SIG-M5 treated with dmso at 0.1 percent for 504 hours (cell line): ENCODE measurements around the gene MAP3K20.

Source experiments
- DNase-seq: peaks from one replicate; lab custom pipeline; 2025; ENCODE audit not compliant: unreplicated experiment; lab: John Stamatoyannopoulos, UW

The MAP3K20 gene

DNA sequence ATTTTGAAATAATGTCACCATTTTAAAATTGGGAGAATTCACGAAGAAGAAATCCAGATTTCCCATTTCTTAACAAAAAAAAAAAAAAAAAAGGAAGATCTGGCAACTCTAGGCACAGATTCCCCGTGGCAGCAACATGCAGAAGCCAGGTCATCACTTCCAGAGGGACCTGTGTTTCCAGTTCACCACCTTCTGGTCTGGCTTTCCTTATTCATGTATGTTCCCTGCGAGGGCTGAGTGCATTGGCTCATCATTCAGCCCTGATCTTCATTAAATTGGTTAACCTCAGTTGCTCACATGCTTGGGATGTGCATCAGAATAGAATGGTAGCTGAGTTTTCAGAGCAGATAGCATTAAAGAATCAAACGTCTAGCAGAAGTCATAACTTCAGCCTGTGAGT lies 25.0 kb upstream of the MAP3K20 start:
- no peak for DNase-seq

DNA sequence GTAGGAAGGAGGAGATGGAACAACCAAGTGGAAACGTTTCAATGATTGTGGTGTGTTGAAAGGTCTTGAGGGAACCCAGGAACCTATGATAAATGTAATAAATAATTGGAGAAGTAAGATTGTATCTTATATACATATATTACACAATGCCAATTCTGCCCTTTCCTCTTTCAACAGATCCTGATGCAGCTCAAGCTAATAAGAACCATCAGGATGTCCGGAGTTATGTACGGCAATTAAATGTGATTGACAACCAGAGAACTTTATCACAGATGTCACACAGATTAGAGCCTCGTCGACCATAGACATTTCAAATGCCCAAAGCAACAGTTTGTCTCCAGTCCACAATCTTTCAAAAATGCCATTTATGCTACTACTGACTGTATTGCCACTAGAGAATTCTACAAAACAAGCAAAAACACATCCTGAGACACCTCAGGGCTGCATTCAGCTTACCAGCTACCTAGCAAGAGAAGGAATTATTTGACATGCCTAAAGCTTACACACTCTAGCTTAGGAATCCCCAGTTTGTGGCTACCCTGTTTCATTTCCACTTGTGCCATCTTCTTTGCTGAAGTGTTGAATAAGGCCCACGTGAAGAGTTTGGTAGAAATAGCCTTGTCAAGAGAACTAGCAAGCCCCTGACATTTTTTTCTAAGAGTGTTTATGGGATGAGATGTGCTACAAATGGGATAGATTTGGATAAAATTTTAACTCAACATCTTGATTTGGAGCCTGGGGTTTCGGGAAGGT lies 24.0 kb upstream of the MAP3K20 start:
- DNase-seq = peak; percentile 12

- DNase-seq = no peak
Measured at GRCh38 chr2:173053043-173053699, 22.5 kb upstream of the MAP3K20 start.

- no peak for DNase-seq
Measured at GRCh38 chr2:173054466-173054865, 21.2 kb upstream of the MAP3K20 start.

DNA sequence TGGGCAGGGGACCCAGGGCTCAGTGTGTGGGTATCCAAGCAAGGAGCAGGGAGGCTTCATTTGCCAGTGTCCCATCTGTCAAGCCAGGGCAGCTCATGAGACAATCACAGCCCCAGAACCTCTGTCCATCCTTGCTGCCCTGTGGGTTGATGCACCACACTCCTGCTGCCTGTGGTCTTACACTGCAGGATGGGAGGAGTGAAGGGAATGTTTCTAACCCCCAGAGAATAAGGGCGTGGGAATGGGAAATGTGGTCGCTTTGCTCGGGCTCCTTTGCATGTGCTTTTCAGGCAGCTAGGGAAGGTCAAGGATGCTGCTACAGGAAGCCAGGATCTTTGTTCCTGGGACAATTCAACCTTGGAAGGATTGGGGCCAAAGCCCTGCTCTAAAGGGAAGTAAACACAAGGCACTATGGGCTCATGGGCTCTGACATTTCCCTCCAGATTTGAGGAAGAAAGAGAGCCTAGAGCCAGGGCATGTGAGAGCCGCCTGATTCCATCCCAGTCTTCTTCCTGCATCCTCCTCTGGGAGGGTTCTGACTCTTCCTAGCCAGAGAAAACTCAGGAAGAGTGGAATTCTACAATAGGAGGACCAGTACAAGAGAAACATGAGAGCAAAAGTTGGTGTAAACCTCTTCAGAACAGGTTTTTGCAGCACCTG lies 18.8 kb upstream of the MAP3K20 start:
- DNase-seq = no peak

- no peak for DNase-seq
Measured at GRCh38 chr2:173058097-173058496, 17.5 kb upstream of the MAP3K20 start.

DNA sequence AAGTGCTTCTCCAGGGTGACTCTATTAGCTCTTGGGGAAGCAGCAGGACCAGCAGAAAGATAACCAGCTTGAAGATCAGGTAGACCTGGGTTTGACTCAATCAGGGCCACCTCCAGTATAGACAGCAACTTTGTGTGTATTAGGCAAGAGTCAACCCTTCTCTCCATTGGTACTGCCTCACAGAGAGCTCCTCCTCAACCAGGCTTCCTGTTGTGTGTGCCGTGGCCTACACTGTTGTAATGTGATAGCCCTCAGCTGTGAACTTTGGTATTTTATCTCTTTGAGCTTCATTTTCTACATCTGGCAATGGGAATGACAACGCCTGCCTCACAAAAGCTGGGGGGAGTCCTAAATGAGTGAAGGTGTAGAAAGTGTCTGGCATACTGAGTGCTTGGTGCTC lies 17.0 kb upstream of the MAP3K20 start:
- DNase-seq = no peak

GRCh38 chr2:173059292-173059691 lies 16.4 kb upstream of the MAP3K20 start:
- peak; percentile 25 for DNase-seq

DNA sequence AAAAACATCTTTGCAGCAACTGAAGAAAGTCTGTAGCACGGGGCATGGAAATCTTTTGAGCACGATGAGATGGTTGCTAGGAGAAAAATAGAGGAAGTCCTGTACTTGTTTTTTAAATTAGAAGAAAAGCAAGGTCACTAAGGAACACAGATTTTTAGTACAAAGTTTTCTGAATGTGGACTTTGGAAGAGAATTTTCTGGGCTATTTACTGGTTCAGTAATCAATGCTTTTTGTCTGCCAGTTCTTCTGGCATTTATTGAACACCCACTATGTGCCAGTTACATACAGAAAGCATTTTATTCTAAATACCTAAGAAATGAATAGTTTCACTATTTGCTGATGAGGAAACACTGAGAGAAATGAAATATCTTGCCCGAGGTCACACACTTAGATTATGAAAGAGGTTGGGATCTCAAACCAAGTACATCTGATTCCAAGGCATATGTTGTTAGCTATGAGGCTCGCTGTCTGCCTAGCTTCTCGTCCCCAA lies 15.6 kb upstream of the MAP3K20 start:
- peak; percentile 55 for DNase-seq

DNA sequence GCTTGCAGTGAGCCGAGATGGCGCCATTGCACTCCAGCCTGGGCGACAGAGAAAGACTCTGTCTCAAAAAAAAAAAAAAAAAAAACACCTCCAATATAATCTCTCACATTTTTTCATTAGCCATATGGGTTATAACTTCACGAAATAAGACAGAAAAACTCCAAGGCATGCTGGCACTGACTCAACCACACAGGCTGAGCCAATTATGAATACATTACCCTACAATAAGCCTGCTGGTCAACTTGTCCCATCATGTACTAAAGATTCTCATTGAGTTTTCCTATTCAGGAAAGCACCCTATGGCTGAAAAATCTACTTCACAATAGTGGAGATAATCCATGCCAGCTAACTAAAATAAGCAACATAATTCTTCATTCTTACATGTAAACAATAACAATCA lies 12.8 kb upstream of the MAP3K20 start:
- no peak for DNase-seq

DNA sequence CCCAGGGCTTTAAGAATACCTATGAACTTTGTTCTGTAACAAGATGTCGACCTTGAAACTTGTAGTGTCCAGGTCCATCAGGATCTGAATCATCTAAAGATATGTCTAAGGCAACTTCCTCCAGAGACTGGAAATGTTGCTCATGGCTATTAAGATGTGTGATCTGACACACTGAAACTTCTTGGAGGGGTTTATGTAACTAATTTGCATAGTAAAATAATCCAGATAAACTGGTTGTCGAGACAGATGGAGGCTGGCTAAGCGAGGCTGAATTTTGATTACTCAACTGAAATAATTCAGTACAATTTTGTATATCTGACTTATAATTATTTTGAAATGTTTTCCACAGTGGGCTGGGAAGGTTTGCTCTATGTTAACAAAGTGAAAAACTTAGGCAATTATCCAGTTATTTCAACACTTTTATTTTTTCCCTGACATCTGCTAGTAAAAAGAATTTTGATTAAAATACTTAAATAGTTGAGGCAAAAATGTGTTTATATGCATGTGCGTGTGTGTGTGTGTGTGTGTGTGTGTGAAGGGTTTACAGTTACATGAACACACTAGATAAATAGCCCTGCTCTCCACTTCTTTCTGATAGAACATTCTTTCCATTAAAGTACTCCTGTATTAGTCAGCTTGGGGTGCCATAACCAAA lies 11.4 kb upstream of the MAP3K20 start:
- no peak for DNase-seq

GRCh38 chr2:173066887-173067676 lies 8.6 kb upstream of the MAP3K20 start:
- no peak for DNase-seq

DNA sequence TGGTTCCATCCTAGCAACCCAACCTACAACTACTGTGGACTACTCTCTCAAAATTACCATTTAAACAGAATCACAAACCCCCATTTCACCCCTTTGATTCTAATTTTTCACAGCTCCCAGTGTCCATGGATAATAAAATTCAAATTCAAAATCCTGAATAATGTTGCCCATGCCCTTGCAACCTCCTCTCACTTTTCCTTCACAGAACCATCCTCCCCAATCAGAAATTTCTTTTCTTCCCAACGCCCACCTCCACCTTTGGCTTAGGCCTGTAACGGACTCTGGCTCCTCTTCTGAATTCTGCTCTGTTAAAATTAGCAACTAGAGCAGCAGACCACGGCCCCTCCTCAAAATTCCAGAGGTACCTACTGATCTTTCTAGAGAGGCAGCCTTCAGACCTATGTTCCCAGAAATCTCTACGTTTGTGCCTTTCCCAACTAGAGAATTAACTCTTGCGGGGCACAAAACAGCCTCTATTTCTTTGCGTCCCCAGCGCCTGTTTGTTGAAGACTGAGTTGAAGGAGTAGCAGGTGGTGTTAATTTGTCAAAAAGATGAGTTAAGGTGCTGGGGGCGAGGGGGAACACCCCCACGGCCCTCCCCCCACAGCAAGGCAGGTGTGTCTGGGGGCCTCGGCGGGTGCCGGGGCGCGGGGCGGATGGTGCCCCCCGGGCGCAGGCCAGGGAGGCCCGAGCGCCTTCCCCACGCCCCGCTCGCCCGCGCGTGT lies 428 bp upstream of the MAP3K20 start:
- DNase-seq = no peak

- DNase-seq = peak; percentile 26
Measured at GRCh38 chr2:173076581-173077345, 1.1 kb downstream of the MAP3K20 start.

- DNase-seq = no peak
Measured at GRCh38 chr2:173077506-173078177, 2.0 kb downstream of the MAP3K20 start.

DNA sequence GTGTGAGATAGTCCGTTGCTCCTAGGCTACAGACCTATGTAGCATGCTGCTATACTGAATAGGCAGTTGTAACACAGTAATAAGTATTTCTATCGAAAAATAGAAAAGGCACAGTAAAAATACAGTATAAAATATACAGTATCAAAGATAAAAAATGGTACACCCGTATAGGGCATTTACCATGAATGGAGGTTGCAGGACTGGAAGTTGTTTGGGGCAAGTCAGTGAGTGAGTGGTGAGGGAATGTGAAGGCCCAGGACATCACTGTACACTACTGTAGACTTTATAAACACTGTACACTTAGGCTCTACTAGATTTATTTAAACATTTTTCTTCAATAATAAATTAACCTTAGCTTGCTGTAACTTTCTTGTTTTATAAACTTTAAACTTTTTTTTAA lies 3.5 kb downstream of the MAP3K20 start:
- no peak for DNase-seq

- no peak for DNase-seq
Measured at GRCh38 chr2:173079973-173080860, 4.6 kb downstream of the MAP3K20 start.
